ENCODE results near the gene GTF3C5.
A peak's percentile ranks its signal among the peaks of the same experiment; 100 is the strongest.

GTF3C5 gene

GRCh38 chr9:133031130-133031422 is 279 bp downstream of the GTF3C5 start:
- DNase-seq (ENCODE audit: low spot score) = no peak

- DNase-seq (ENCODE audit: low spot score) = no peak
These were observed 707 bp downstream of the GTF3C5 start for GRCh38 chr9:133031496-133031911.

GRCh38 chr9:133032171-133032570 is 1.4 kb downstream of the GTF3C5 start:
- no peak for DNase-seq (ENCODE audit: low spot score)

GRCh38 chr9:133035669-133036068 is 4.9 kb downstream of the GTF3C5 start:
- no peak for DNase-seq (ENCODE audit: low spot score)

GRCh38 chr9:133037775-133038515 is 7.1 kb downstream of the GTF3C5 start:
- DNase-seq (ENCODE audit: low spot score) = no peak

- DNase-seq (ENCODE audit: low spot score) = peak; percentile 29
These were observed 10.2 kb downstream of the GTF3C5 start for GRCh38 chr9:133040892-133041479.

GRCh38 chr9:133041958-133042357 is 11.2 kb downstream of the GTF3C5 start:
- no peak for DNase-seq (ENCODE audit: low spot score)

- no peak for DNase-seq (ENCODE audit: low spot score)
These were observed 11.9 kb downstream of the GTF3C5 start for GRCh38 chr9:133042676-133043075.

GRCh38 chr9:133043449-133044035 is 12.7 kb downstream of the GTF3C5 start:
- DNase-seq (ENCODE audit: low spot score) = no peak

GRCh38 chr9:133044125-133044524 is 13.3 kb downstream of the GTF3C5 start:
- DNase-seq (ENCODE audit: low spot score) = no peak

GRCh38 chr9:133044661-133045060 is 13.9 kb downstream of the GTF3C5 start:
- DNase-seq (ENCODE audit: low spot score) = no peak

GRCh38 chr9:133045132-133045531 is 14.3 kb downstream of the GTF3C5 start:
- no peak for DNase-seq (ENCODE audit: low spot score)

- no peak for DNase-seq (ENCODE audit: low spot score)
These were observed 15.6 kb downstream of the GTF3C5 start for GRCh38 chr9:133046196-133046899.

- DNase-seq (ENCODE audit: low spot score) = no peak
These were observed 16.1 kb downstream of the GTF3C5 start for GRCh38 chr9:133046900-133047295.

- peak; percentile 79 for DNase-seq (ENCODE audit: low spot score)
These were observed 17.8 kb downstream of the GTF3C5 start for GRCh38 chr9:133048595-133048994.

GRCh38 chr9:133049043-133049442 is 18.2 kb downstream of the GTF3C5 start:
- DNase-seq (ENCODE audit: low spot score) = no peak

- no peak for DNase-seq (ENCODE audit: low spot score)
These were observed 19.3 kb downstream of the GTF3C5 start for GRCh38 chr9:133050142-133050541.

- DNase-seq (ENCODE audit: low spot score) = peak; percentile 18
These were observed 20.0 kb downstream of the GTF3C5 start for GRCh38 chr9:133050781-133051180.

- no peak for DNase-seq (ENCODE audit: low spot score)
These were observed 20.6 kb downstream of the GTF3C5 start for GRCh38 chr9:133051281-133051900.

- DNase-seq (ENCODE audit: low spot score) = no peak
These were observed 21.3 kb downstream of the GTF3C5 start for GRCh38 chr9:133051966-133052539.

- peak; percentile 19 for DNase-seq (ENCODE audit: low spot score)
These were observed 23.5 kb downstream of the GTF3C5 start for GRCh38 chr9:133054194-133054890.

- no peak for DNase-seq (ENCODE audit: low spot score)
These were observed 24.2 kb downstream of the GTF3C5 start for GRCh38 chr9:133054966-133055365.
